ENCODE data around the gene SLC22A1.

DNA sequence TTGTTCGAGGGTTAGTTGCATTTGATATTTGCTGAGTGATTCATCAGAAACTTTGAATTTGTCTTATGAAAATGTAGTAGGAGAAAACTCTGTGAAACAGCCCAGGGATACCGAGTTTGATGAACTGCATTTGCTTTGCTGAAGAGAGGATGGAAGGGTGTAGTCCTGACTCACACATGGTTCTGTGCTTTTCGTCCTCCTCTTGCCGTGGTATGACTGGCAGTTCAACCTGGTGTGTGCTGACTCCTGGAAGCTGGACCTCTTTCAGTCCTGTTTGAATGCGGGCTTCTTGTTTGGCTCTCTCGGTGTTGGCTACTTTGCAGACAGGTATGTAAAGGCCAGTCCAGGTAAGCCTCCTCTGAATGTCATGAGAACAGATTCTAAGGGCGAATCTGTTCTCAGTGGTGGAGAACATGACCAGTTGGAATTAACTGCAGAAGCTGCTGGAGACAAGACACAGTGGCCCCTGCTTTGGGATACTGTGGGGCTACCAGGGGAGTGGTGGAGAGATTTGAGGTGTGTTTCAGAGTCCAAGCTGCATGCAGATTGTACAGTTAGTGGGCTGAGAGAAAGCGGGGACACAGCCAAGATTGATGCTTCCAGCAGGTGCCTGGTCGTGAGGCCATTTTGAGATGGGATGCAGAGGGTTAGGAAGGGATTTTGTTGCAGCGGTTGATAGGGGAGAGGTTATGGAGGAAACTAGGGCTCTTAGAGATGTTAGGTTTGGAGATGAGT is 8.4 kb downstream of the SLC22A1 start:
- TF ChIP-seq FOSL1 (IDR thresholded peaks at IDR 0.05; ENCODE audit: low read depth) (no peak), POLR2A (IDR thresholded peaks at IDR 0.05; ENCODE audit: borderline replicate concordance, extremely low read depth, insufficient read depth, insufficient read length) (no peak), JUND (IDR thresholded peaks at IDR 0.05) (no peak), EZH2 (IDR thresholded peaks at IDR 0.05) (no peak), ELF1 (IDR thresholded peaks at IDR 0.05; ENCODE audit: borderline replicate concordance, low read depth) (no peak), POLR2AphosphoS5 (IDR thresholded peaks at IDR 0.05; ENCODE audit: low read depth, low read length) (no peak), EGR1 (IDR thresholded peaks at IDR 0.05; ENCODE audit: low read depth) (no peak), TCF7L2 (IDR thresholded peaks at IDR 0.05; ENCODE audit: borderline replicate concordance, extremely low read depth, insufficient read depth, insufficient read length) (no peak), CBX3 (IDR thresholded peaks at IDR 0.05; ENCODE audit: low read depth) (no peak), RAD21 (IDR thresholded peaks at IDR 0.05; ENCODE audit: low read depth) (no peak), ZNF274 (IDR thresholded peaks at IDR 0.05; ENCODE audit: low read depth, low read length) (no peak)
- TF ChIP-seq, protein P1, sequence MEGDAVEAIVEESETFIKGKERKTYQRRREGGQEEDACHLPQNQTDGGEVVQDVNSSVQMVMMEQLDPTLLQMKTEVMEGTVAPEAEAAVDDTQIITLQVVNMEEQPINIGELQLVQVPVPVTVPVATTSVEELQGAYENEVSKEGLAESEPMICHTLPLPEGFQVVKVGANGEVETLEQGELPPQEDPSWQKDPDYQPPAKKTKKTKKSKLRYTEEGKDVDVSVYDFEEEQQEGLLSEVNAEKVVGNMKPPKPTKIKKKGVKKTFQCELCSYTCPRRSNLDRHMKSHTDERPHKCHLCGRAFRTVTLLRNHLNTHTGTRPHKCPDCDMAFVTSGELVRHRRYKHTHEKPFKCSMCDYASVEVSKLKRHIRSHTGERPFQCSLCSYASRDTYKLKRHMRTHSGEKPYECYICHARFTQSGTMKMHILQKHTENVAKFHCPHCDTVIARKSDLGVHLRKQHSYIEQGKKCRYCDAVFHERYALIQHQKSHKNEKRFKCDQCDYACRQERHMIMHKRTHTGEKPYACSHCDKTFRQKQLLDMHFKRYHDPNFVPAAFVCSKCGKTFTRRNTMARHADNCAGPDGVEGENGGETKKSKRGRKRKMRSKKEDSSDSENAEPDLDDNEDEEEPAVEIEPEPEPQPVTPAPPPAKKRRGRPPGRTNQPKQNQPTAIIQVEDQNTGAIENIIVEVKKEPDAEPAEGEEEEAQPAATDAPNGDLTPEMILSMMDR (IDR thresholded peaks at IDR 0.05 in 2 of 3, conservative IDR thresholded peaks at IDR 0.05 in 1 of 3; ENCODE audit: borderline replicate concordance in 1 of 3, insufficient read depth in 1 of 3, low read depth in 2 of 3, low read length in 2 of 3): no peak
- TF ChIP-seq, protein P2, sequence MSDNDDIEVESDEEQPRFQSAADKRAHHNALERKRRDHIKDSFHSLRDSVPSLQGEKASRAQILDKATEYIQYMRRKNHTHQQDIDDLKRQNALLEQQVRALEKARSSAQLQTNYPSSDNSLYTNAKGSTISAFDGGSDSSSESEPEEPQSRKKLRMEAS (IDR thresholded peaks at IDR 0.05): no peak
